Jurkat, Clone E6-1 (cell line): Measurements from ENCODE around the gene NME8.

ENCODE experiments used
- DNase-seq: peaks from one replicate; pipeline ENCODE4 v3.0.0-alpha.2; 2011; ENCODE audit warnings: low read depth, low spot score
- H3K4me3 ChIP-seq: 2 replicates; pipeline ENCODE4 v1.5.1; 2011; ENCODE audit warnings: mild to moderate bottlenecking, low read length, control low read depth, moderate library complexity

NME8 gene

DNA sequence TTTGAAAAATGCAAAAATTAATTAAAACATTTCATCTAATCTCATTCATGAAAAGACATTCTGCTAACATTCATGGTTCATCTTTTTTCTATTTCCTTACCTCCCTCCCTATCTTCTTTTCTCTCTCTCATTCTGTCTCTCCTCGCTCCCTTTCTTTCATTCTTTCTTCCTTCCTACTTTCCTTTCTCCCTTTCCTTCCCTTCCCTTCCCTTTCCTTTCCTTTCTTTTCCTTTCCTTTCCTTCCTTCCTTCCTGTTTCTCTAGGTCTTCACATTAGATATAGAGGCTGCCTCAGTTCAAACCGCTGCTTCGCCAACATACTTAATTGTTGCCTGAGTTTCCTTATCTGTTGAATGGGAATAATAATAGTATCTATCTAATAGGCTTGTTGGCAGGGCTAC lies 46.3 kb downstream of the NME8 start:
- no peak for DNase-seq
- no peak overlapping the region for H3K4me3 ChIP-seq

GRCh38 chr7:37899712-37900247 lies 51.4 kb downstream of the NME8 start:
- no peak overlapping the region for H3K4me3 ChIP-seq
- DNase-seq: no peak

DNA sequence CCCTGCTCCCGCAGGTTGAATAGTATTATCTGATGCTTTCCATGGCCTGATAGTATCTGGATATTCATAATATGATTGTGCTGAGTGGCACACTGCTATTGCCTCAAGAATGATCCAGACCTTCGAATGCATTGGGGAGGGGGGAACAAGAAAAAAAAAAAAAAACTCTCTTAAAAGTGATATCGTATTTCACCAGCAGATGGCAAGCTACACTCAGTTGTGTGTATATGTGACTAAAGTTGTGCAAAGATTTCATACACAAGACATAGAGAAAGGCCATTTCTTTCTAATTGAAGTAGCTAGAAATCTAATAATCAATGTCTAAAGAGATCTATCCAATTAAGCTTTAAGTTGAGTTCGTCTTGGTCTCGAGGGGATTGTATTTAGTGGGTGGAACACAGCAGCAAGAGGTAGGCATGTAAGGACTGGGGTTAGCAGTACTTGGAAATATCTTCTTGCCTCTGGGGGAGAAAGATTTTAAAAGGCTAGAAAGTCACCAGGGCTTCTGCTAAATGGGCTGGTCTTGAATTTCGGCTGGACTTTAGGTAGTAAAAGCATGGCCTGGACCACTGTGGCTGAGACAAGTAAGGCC lies 52.9 kb downstream of the NME8 start:
- DNase-seq: peak; percentile 47
- H3K4me3 ChIP-seq: no peak overlapping the region

GRCh38 chr7:37901890-37902524 lies 53.6 kb downstream of the NME8 start:
- DNase-seq: no peak
- no peak overlapping the region for H3K4me3 ChIP-seq

DNA sequence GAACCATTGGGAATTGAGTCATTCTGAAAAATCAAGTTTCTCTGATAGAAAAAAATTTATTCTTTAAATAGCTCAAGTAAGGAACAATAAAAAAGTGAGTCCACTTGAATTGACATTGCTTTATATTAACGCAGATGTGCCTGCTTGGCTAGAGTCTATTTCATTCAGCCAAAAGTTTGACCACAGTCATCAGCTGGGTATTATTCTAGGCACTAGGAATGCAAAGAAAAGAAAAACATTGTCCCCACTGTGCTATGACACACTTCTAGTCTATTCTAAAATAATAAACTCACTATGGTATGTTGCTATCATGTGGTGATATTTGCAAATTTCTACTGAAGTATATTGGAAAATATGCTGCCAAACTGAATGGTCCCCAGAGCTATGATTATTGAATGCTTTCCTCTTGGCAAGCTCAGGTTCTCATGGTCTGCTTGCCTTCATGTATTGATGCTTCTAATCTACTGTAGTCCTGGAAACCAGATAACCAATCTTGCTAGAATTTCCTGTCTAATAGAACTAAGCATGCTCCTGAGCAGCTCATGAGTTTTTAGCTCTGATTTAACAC lies 59.9 kb downstream of the NME8 start:
- DNase-seq: no peak
- no peak overlapping the region for H3K4me3 ChIP-seq

- H3K4me3 ChIP-seq: no peak overlapping the region
- DNase-seq: no peak
These were observed 64.4 kb downstream of the NME8 start for GRCh38 chr7:37912756-37913155.

DNA sequence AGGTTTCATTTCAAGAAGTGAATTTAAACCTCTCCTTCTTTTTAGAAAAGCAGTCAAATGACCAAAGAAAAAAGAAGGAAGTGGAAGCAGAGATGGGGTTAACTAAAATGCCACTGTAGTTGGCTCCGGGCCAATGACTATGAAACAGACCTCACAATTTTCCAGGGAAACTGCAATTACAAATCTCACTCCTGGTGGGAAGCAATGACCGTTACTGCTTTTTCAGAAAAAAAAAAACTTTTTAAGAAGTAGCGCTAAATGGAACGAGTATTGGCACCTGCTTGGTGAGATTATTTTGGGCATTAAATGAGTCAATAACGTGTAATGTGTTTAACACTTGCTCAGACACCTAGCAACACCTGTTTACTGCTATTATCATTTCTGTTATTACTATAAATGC lies 67.0 kb downstream of the NME8 start:
- no peak for DNase-seq
- no peak overlapping the region for H3K4me3 ChIP-seq

DNA sequence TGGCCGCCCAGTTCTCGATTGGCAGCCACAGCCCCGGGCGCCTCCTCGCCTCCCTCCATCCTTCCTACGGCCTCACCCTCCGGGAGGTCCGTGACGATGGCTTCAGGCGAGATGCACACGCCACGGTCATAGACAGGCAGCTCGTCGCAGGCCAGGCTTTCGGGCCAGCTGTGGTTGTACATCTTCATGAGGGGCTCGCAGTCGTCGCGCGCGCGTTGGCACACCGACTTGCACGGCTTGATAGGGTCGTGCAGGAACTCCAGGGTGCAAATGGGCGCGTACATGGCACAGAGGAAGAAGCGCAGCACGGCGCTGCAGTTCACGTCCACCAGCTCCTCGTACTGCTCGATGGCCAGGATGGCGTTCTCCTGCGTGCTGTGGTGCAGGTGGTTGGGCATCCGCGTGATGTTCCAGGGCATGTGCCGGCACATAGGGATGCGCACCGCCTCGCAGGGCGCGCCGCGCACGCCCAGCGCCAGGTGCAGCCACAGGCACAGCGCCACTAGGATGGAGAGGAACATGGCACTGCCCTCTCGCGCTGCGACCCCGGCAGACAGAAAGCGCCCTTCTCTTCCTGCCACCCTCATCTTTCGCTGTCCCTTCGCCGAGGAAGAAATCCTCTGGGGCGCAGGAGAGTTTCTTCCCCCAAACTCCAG lies 67.7 kb downstream of the NME8 start:
- H3K4me3 ChIP-seq: peak overlapping the region; percentile 46
- DNase-seq: no peak

- peak within 1 kb of the TSS; percentile 46 for H3K4me3 ChIP-seq
- DNase-seq: peak; percentile 21
These were observed 68.6 kb downstream of the NME8 start, which contains the start of gene SFRP4 for GRCh38 chr7:37916673-37917660. SFRP4 (minus strand) TSS chr7:37916817; CDS start chr7:37916537, 280 bp downstream.

DNA sequence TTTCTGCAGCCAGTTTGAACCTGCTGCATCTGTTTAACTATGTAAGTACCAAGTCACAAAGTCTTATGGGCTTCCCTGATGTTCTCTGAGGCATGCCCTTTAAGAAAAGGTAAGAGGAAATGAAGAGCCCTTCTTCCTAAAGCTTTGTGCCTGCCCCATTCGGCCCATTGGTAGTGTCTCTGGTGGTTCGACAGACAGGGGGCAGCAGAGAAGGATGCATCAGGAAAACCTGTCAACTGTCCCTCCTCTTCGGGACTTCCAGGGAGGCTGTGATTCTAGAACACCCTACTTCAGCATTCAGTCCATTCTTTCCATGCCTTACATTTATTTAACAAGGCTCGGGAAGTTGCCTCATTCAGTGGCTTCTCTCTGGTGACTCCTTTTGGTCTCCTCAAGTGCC lies 70.1 kb downstream of the NME8 start:
- no peak overlapping the region for H3K4me3 ChIP-seq
- DNase-seq: no peak

DNA sequence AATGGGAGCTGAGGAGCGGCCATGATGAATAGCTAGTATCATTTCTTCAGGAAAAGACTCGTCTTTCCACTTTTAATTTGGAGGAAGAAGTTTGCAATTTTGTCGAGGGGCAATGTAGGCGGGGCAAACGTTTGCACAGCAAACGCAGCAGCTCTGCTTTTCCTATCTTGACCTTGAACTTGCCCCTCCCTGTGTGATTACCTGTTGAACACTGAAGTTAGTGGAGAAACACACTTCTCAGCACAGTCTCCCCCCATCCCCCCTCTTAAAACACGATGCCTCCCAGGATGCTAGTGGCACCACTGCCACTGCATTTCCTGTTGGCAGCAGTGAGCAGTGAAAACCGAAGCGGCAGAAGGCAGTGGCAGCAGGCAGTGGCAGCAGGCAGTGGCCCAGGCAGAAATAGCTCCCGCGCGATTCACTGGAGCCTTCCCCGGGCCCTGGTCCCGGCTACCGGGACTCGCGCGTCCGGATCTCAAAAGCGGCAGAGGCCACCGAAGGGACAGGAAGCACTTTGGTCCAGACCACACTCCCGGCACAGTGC lies 72.0 kb downstream of the NME8 start, which contains the start of gene EPDR1:
TSS of gene EPDR1 (plus strand) at position 336 of the 544 bp plus-strand sequence. CDS start 300 bp downstream, outside the sequence.
- H3K4me3 ChIP-seq: peak within 1 kb of the TSS; percentile 76
- peak; percentile 86 for DNase-seq

DNA sequence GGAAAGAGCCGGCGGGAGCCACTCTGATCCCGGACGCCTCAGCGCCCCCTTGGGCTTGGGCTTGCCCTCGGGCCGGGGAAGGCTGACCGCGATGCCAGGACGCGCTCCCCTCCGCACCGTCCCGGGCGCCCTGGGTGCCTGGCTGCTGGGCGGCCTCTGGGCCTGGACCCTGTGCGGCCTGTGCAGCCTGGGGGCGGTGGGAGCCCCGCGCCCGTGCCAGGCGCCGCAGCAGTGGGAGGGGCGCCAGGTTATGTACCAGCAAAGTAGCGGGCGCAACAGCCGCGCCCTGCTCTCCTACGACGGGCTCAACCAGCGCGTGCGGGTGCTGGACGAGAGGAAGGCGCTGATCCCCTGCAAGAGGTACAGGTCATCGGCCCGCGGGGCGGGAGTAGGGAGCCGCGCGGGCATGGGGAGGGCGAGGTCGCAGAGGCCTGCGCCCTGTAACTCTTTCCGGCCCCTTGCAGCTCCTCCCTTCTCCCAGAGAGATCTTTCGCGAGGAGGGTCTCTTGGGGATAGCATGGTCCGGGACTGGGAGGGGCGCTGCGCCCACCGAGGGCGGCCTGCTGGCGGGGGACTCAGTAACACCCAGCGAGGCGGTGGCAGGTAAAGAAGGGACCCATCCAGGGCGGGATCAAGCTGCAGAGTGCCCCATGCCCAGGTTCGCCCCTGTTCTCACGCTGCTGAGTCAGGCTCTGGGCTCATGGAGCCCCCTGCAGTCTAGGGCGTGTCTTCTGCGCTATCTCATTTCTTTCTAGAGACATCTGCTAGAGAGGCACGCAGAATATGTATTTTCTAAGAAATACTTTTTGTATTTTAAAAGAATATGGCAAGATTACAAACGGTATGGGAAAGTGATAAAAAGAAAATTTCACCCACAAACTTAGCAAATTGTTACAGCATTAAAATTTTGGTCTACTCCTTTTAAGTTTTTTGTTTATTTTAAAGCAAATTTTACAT lies 72.7 kb downstream of the NME8 start:
- peak overlapping the region; percentile 76 for H3K4me3 ChIP-seq
- peak; percentile 69 for DNase-seq

GRCh38 chr7:37921876-37922275 lies 73.5 kb downstream of the NME8 start:
- peak overlapping the region; percentile 76 for H3K4me3 ChIP-seq
- DNase-seq: no peak

- no peak overlapping the region for H3K4me3 ChIP-seq
- DNase-seq: no peak
These were observed 75.6 kb downstream of the NME8 start for GRCh38 chr7:37923996-37924395.

GRCh38 chr7:37924491-37925041 lies 76.2 kb downstream of the NME8 start:
- no peak overlapping the region for H3K4me3 ChIP-seq
- DNase-seq: no peak

GRCh38 chr7:37925620-37926019 lies 77.2 kb downstream of the NME8 start:
- no peak overlapping the region for H3K4me3 ChIP-seq
- DNase-seq: no peak

DNA sequence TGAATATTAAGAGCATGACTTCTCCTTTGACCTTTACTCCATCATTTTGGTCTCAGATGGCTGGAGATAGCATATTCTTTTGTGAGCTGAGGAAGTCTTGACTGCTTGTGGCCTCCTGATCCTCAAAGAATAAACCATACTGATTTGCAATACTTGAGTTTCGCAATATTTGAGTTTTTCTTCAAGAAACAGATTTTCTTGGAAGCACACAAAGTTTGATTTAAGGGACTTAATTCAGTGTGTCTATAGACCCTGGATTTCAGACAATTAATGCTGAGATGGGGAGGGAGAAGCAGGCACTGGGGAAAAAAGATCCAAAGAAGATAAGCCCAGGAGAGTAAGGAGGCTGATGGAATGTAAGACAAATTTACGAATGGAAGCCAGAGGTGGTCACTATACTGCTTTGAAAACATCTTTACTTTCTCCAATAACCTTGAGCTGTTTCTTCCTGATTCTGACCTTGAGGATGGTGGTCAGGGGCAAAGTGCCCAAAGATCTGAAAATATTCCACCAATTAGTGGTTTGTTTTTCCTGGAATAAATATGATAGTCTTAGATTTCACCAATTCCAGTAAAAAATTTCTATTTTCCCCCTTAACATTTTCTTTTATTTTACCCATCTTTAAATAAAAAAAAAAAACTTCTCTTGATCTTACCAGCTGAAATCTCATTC lies 79.5 kb downstream of the NME8 start:
- DNase-seq: no peak
- H3K4me3 ChIP-seq: no peak overlapping the region
